Caco-2 (cell line): ENCODE measurements around the gene RND3. TPM values are rescaled to one million over a fixed set of nuclear protein-coding genes. Genes with fewer than 3 reads are reported as not detected.

ENCODE experiments used
- BruUV-seq: library from RNA; stranded (reverse); fragments of 400-500 nt; replicated peaks from 2 replicates; lab custom pipeline; 2021; lab: Mats Ljungman, UMichigan
- CTCF ChIA-PET: fragments of 300-600 bp; sonication (Branson Sonifier 250); formaldehyde crosslinking; loops from one replicate; lab custom pipeline; 2022; ENCODE audit warnings: antibody characterized with exemption; lab: Charles Lee
- POLR2A ChIA-PET: fragments of 300-600 bp; sonication (Branson Sonifier 250); formaldehyde crosslinking; loops from one replicate; lab custom pipeline; 2022; ENCODE audit warnings: antibody characterized with exemption; lab: Charles Lee
- DNase-seq, 2 experiments: peaks; one replicate each; pipeline versions ENCODE4 v3.0.0 to v3.0.0-alpha.2; 2020 to 2022
- H3K27me3 ChIP-seq: replicated peaks from 2 replicates; pipeline ENCODE4 v1.6.0; 2011; ENCODE audit warnings: low read length; ENCODE audit not compliant: control insufficient read depth, insufficient read depth
- H3K36me3 ChIP-seq: 2 replicates; pipeline ENCODE4 v1.5.1; 2011; ENCODE audit warnings: low read length; ENCODE audit not compliant: control insufficient read depth, insufficient read depth
- H3K4me1 ChIP-seq: fragments of 250-450 bp; sonication (Bioruptor Pico); 2 replicates; pipeline ENCODE4 v1.5.1; 2020; ENCODE audit warnings: mild to moderate bottlenecking
- H3K4me3 ChIP-seq: 2 replicates; pipeline ENCODE4 v1.5.1; 2011; ENCODE audit warnings: low read depth, mild to moderate bottlenecking, control low read depth, low read length
- H3K9me3 ChIP-seq: fragments of 250-450 bp; sonication (Bioruptor Pico); 2 replicates; pipeline ENCODE4 v1.5.1; 2020; ENCODE audit warnings: mild to moderate bottlenecking, moderate library complexity
- H3K27ac Mint-ChIP-seq: one replicate; pipeline ENCODE4 v1.8.0; 2022; ENCODE audit warnings: mixed read lengths; ENCODE audit not compliant: unreplicated experiment
- H3K27me3 Mint-ChIP-seq: one replicate; pipeline ENCODE4 v1.8.0; 2022; ENCODE audit warnings: mixed read lengths; ENCODE audit not compliant: insufficient read depth, unreplicated experiment
- H3K36me3 Mint-ChIP-seq: one replicate; pipeline ENCODE4 v1.8.0; 2022; ENCODE audit warnings: mild to moderate bottlenecking, mixed read lengths; ENCODE audit not compliant: insufficient read depth, unreplicated experiment
- H3K4me1 Mint-ChIP-seq: one replicate; pipeline ENCODE4 v1.8.0; 2022; ENCODE audit warnings: low read depth, mixed read lengths; ENCODE audit not compliant: unreplicated experiment
- H3K4me3 Mint-ChIP-seq: one replicate; pipeline ENCODE4 v1.8.0; 2022; ENCODE audit warnings: mild to moderate bottlenecking, moderate library complexity, mixed read lengths; ENCODE audit not compliant: unreplicated experiment
- H3K9me3 Mint-ChIP-seq: one replicate; pipeline ENCODE4 v1.8.0; 2022; ENCODE audit warnings: mixed read lengths; ENCODE audit not compliant: unreplicated experiment
- CTCF ChIP-seq, 2 experiments: fragments of 200-600 bp in 1 of 2; IDR thresholded peaks; 1 replicate in 1 of 2; 2 replicates in 1 of 2; pipeline versions ENCODE4 v1.5.1 to v1.8.0; 2011 to 2022; ENCODE audit warnings: antibody characterized with exemption in 1 of 2, control low read depth in 1 of 2, inconsistent platforms in 1 of 2, low read depth in 1 of 2, low read length in 1 of 2, mild to moderate bottlenecking in 1 of 2, moderate library complexity in 1 of 2; ENCODE audit not compliant: insufficient read depth in 1 of 2, severe bottlenecking in 1 of 2, unreplicated experiment in 1 of 2
- intact Hi-C: fragments of 100-400 bp; cut with micrococcal nuclease; formaldehyde crosslinking; loops from one replicate; pipeline ENCODE4 v1.10.0; 2022; ENCODE audit not compliant: unreplicated experiment
- total RNA-seq: library from RNA; stranded (reverse); gene quantifications from 2 replicates; pipeline ENCODE4 v1.2.3, GENCODE V29; 2022

RND3 gene
- total RNA-seq, 1 experiment from 2014 or later = 75.0 TPM

- peaks cover 26% of the 10 kb centered on the region for H3K4me1 ChIP-seq
- H3K27me3 ChIP-seq = no peaks in the 10 kb centered on the region
- H3K27ac Mint-ChIP-seq = no peak overlapping the region
- no peaks in the 10 kb centered on the region for H3K27me3 Mint-ChIP-seq
- intact Hi-C loops = no loop called here
- peaks cover 10% of the 10 kb centered on the region; the same call in 1 of the 2 replicates for H3K9me3 ChIP-seq
- no TSS peak for BruUV-seq
- H3K9me3 Mint-ChIP-seq = peaks cover 25% of the 10 kb centered on the region
- TF ChIP-seq CTCF (IDR thresholded peaks at IDR 0.05; ENCODE audit: insufficient read depth in 1 of 2, low read depth in 1 of 2, low read length in 1 of 2, severe bottlenecking in 1 of 2, unreplicated experiment in 1 of 2) = no peak
- no peak for DNase-seq
- POLR2A ChIA-PET = no interaction called here
- no peak overlapping the region for H3K4me3 Mint-ChIP-seq
- no peak overlapping the region for H3K4me3 ChIP-seq
- H3K4me1 Mint-ChIP-seq = peaks cover 13% of the 10 kb centered on the region
- CTCF ChIA-PET = no interaction called here
- H3K36me3 ChIP-seq = no peaks in the 10 kb centered on the region
- no peaks in the 10 kb centered on the region for H3K36me3 Mint-ChIP-seq
These were observed 34.8 kb upstream of the RND3 start for GRCh38 chr2:150522269-150522668.

DNA sequence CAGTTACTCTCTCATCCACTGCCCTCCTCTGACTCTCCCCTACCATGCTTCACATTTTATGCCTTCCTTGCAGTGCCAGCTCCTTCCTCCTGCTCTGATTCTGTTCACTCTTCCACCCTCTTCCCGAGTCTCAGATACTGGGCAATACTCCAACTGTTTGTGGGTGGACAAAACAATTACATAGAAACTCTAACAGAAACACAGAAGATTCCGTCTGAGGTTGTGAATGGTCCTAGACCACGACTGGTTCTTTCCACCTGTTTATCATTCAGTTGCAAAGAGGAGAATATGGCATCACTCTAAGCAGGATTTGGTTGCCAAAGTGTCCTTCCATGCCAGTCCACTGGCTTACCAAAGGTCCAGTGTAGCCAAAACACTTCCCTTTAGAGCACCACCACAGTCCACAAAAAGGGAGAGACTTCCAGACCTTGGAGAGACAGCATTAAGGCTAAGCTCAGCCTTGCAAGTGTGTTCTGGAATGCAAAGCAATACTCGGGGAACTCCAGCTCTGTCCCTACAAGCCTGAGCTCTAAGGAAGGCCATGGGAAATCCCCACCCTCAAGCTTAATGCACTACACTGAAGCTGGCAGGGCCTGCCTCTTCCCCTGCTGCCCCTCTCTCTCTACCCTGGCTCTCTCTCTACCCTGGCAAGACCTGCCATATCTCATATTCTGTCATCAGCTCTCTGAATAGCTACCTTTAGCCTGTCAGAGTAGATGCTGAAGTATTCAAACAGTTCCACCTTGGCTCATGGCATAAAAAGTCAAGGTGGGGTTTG lies 33.6 kb upstream of the RND3 start:
- CTCF ChIA-PET = no interaction called here
- peaks cover 25% of the 10 kb centered on the region for H3K9me3 Mint-ChIP-seq
- BruUV-seq = no TSS peak
- no peak for TF ChIP-seq CTCF (IDR thresholded peaks at IDR 0.05; ENCODE audit: insufficient read depth in 1 of 2, low read depth in 1 of 2, low read length in 1 of 2, severe bottlenecking in 1 of 2, unreplicated experiment in 1 of 2)
- intact Hi-C loops = no loop called here
- peaks cover 3% of the 10 kb centered on the region for H3K4me1 Mint-ChIP-seq
- Histone ChIP-seq H3K9me3 (peaks cover 10% of the 10 kb centered on the region; the same call in 1 of the 2 replicates), H3K36me3 (no peaks in the 10 kb centered on the region), H3K27me3 (no peaks in the 10 kb centered on the region), H3K4me3 (no peak overlapping the region), H3K4me1 (peaks cover 14% of the 10 kb centered on the region)
- no peak overlapping the region for H3K27ac Mint-ChIP-seq
- no peaks in the 10 kb centered on the region for H3K27me3 Mint-ChIP-seq
- POLR2A ChIA-PET = no interaction called here
- no peak overlapping the region for H3K4me3 Mint-ChIP-seq
- H3K36me3 Mint-ChIP-seq = no peaks in the 10 kb centered on the region
- DNase-seq = no peak

DNA sequence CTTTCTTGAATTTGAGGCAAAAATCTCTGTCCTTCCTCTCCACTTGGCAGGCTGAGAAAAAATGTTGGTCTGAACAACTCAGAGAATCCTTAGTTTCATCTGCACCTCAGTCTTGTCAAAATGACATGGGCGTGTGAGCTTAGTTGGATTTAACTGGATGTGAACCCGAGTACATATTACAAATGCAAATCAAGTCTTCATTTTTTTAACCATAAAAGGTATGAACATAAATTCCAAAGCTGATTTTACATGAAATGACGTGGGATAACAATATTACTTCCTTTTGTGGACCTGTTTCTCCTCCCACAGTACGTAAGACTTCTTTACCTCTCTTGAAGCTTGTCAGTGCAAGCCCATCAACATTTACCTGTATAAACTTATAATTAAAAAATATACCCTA lies 32.6 kb upstream of the RND3 start:
- Mint-ChIP-seq H3K4me3 (no peak overlapping the region), H3K4me1 (no peaks in the 10 kb centered on the region), H3K27me3 (no peaks in the 10 kb centered on the region), H3K36me3 (no peaks in the 10 kb centered on the region), H3K27ac (no peak overlapping the region), H3K9me3 (peaks cover 25% of the 10 kb centered on the region)
- Histone ChIP-seq H3K9me3 (peaks cover 10% of the 10 kb centered on the region; the same call in 1 of the 2 replicates), H3K36me3 (no peaks in the 10 kb centered on the region), H3K4me1 (peaks cover 3% of the 10 kb centered on the region; the same call in 1 of the 2 replicates), H3K27me3 (no peaks in the 10 kb centered on the region), H3K4me3 (no peak overlapping the region)
- no TSS peak for BruUV-seq
- ChIA-PET CTCF (no interaction called here), POLR2A (no interaction called here)
- TF ChIP-seq CTCF (IDR thresholded peaks at IDR 0.05; ENCODE audit: insufficient read depth in 1 of 2, low read depth in 1 of 2, low read length in 1 of 2, severe bottlenecking in 1 of 2, unreplicated experiment in 1 of 2) = no peak
- intact Hi-C loops = no loop called here
- DNase-seq = no peak
